ENCODE measurements around the gene SCAMP5. TPM values are rescaled to one million over a fixed set of nuclear protein-coding genes. Genes with fewer than 3 reads are reported as not detected.

Gene SCAMP5
- total RNA-seq, 2 donors from 2014 or later, result 21.1 to 30.4 TPM

DNA sequence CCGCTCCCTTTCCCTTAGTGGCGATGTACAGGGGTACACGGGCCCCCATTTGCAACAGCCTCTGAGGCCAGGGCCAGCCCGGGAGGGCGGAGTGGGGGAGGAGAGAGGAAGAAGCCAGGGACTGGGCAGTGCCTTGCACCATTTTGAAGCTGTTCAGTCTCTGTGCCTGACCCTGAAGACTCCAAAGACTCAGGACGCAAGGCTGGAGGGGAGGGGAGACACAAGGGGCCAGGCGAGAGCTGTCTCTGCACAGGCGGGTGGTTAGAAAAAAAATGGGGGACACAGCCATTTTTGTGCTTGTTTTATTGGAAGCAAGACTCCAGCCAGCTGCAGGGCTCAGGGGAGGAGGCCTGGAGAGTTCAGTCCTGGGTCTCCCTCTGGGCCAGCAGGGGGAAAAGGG, 40.3 kb upstream of the SCAMP5 start:
- H3K27ac ChIP-seq, result no peak overlapping the region
- H3K27me3 ChIP-seq, result no peaks in the 10 kb centered on the region
- WGBS, 2 donors, result 76 to 77% methylated on average over 8 of the region's 8 CpGs
- no peaks in the 10 kb centered on the region for H3K36me3 ChIP-seq (replicated peaks in 1 of 2; ENCODE audit: insufficient read depth in 1 of 2, low read depth in 2 of 2)
- DNase-seq (no peak), ATAC-seq (no peak)
- H3K9me3 ChIP-seq, result no peaks in the 10 kb centered on the region
- intact Hi-C loops (cut with DNase I), result no loop called here
- H3K4me1 ChIP-seq, result peaks cover 49% of the 10 kb centered on the region
- no peak overlapping the region for H3K4me3 ChIP-seq
- TF ChIP-seq POLR2A (IDR thresholded peaks at IDR 0.05), result no peak
- TF ChIP-seq, protein P1, sequence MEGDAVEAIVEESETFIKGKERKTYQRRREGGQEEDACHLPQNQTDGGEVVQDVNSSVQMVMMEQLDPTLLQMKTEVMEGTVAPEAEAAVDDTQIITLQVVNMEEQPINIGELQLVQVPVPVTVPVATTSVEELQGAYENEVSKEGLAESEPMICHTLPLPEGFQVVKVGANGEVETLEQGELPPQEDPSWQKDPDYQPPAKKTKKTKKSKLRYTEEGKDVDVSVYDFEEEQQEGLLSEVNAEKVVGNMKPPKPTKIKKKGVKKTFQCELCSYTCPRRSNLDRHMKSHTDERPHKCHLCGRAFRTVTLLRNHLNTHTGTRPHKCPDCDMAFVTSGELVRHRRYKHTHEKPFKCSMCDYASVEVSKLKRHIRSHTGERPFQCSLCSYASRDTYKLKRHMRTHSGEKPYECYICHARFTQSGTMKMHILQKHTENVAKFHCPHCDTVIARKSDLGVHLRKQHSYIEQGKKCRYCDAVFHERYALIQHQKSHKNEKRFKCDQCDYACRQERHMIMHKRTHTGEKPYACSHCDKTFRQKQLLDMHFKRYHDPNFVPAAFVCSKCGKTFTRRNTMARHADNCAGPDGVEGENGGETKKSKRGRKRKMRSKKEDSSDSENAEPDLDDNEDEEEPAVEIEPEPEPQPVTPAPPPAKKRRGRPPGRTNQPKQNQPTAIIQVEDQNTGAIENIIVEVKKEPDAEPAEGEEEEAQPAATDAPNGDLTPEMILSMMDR (IDR thresholded peaks at IDR 0.05), result no peak

DNA sequence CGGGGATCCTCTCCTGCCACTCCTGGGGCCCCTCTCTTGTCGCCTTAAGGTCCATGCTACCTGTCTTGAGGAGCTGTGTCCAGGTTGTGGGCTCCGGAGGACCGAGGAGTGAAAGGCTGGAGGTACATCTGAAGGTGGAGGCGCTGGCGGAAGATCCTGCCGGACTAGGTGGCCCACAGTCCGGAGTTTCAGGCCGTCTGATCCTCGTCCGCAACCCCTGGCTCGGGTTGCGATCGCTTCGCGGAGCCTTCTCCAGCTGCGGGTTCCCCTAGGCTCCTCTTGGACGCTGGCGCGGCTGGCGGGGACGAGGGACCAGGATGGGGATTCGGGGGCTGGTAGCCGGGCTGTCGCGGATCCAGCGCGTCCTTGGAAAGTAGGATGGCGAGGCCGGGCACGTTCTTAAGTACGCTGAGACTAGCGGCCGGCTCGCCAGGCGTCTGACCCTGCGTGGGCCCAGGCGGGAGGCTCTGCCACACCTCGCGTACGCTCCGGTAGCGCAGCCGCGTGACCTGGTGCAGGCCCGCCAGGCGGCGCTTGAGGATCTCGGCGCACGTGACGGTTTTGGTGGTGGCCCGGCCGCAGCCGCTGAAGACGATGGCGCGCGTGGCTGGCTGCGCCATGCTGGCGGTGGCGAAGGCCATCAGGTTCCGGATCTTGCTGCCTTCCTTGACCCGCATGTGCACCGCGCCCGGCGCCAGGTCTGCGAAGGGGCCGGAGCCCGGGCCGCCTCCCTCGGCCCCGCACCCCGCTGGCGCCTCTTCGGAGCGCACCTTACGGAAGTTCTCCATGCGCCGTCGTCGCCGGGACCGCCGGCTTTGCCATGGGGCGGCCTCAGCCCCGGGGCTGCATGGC, 39.3 kb upstream of the SCAMP5 start:
- Histone ChIP-seq H3K4me1 (peaks cover 53% of the 10 kb centered on the region), H3K27ac (peak overlapping the region; percentile 57 to 87 (median 84)), H3K27me3 (no peaks in the 10 kb centered on the region), H3K9me3 (no peaks in the 10 kb centered on the region), H3K36me3 (replicated peaks in 1 of 2; ENCODE audit: insufficient read depth in 1 of 2, low read depth in 2 of 2) (no peaks in the 10 kb centered on the region), H3K4me3 (peak overlapping the region; percentile 0 to 19)
- TF ChIP-seq, protein P1 (IDR thresholded peaks at IDR 0.05), result peak; percentile 9 to 65 (median 52)
- no peak for TF ChIP-seq POLR2A (IDR thresholded peaks at IDR 0.05)
- intact Hi-C loops (cut with DNase I), result no loop called here
- DNase-seq (peak; percentile 75 to 87 (median 82)), ATAC-seq (peak; percentile 63)
- 22 to 43% methylated on average over 1 to 88 of the region's 88 CpGs for WGBS, 2 donors

DNA sequence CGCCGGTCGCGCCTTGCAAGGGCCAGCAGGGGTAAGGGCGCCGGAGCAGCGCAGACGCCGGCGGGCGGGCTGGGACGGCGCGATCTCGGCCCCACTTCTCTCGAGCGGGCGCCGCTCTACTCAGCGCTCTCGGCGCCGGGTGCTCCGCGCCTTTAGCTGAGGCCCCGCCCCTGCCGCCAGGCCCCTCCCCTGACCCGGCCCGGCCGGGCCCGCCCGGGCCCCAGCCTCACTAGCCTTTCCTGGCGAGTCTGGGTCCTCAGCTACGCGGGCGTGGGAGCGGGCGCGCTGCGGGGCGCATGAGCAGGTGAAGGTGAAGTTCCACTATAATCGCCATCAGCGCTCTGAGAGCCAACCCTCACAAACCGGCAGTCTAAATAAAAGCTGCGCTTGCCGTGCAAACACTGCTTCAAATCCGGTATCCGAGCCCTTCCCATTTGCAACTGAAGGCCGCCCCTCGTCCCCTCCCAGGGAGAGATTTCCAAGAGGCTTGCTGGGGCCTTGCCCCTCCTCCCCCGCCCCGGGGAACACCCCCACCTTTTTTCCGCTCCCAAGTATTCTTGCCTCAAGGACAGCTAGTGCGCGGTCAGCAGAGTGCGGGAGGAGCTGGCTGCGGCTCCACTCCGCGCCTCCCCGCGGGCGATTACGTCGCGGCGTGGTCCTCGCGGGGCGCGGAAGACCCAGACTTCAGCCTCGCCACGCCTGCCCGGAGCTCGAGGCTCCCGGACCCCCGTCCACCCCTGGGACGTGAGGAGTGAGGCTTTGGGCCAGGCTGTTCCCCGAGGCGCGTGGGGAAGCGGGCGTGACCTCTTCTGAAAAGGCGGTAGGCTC, 38.5 kb upstream of the SCAMP5 start, which contains the start of gene RPP25:
Gene RPP25, minus strand, starts transcription at position 125 of the 828 bp plus-strand sequence. CDS start 189 bp downstream, outside the sequence.
- TF ChIP-seq, protein P1 (IDR thresholded peaks at IDR 0.05), result peak in 1 of 7 experiments; percentile 3
- peak; percentile 61 to 83 (median 70) for TF ChIP-seq POLR2A (IDR thresholded peaks at IDR 0.05)
- peak within 1 kb of the TSS; percentile 0 to 19 for H3K4me3 ChIP-seq
- ATAC-seq (peak; percentile 86), DNase-seq (peak; percentile 82 to 87 (median 85))
- intact Hi-C loops (cut with DNase I), result no loop called here
- H3K9me3 ChIP-seq, result no peaks in the 10 kb centered on the region
- WGBS, 2 donors, result 0 to 1% methylated on average over 9 to 66 of the region's 83 CpGs
- H3K4me1 ChIP-seq, result peaks cover 53% of the 10 kb centered on the region
- H3K27ac ChIP-seq, result peak within 1 kb of the TSS; percentile 57 to 87 (median 84)
- H3K27me3 ChIP-seq, result no peaks in the 10 kb centered on the region
- H3K36me3 ChIP-seq (replicated peaks in 1 of 2; ENCODE audit: insufficient read depth in 1 of 2, low read depth in 2 of 2), result no peaks in the 10 kb centered on the region

DNA sequence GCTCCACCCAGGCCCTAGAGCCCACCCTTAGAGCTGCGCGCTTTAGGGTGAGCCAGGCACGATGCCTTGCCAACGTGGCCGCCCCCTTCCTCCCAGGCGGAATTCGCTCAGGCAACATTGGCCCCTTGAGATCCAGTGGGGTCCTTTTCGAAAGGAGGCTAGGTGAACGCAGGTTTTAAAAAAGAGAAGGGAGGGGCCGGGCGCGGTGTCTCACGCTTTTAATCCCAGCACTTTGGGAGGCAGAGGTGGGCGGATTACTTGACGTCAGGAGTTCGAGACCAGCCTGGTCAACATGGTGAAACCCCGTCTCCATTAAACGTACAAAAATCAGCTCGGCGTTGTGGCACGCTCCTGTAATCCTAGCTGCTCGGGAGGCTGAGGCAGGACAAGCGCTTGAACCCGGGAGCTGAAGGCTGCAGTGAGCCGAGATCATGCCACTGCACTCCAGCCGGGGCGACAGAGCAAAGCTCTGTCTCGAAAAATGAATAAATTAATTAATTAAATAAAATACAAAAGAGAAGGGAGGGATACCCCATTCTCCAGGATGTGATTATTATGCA, 37.8 kb upstream of the SCAMP5 start:
- DNase-seq (peak in 1 of 4 donors; percentile 21), ATAC-seq (no peak)
- peak overlapping the region; percentile 0 to 14 for H3K4me3 ChIP-seq
- intact Hi-C loops (cut with DNase I), result no loop called here
- peaks cover 53% of the 10 kb centered on the region for H3K4me1 ChIP-seq
- TF ChIP-seq, protein P1 (IDR thresholded peaks at IDR 0.05), result no peak
- no peak for TF ChIP-seq POLR2A (IDR thresholded peaks at IDR 0.05)
- 3 to 4% methylated on average over 20 to 28 of the region's 28 CpGs for WGBS, 2 donors
- H3K27me3 ChIP-seq, result no peaks in the 10 kb centered on the region
- no peaks in the 10 kb centered on the region for H3K36me3 ChIP-seq (replicated peaks in 1 of 2; ENCODE audit: insufficient read depth in 1 of 2, low read depth in 2 of 2)
- peak overlapping the region; percentile 57 to 87 (median 84) for H3K27ac ChIP-seq
- H3K9me3 ChIP-seq, result no peaks in the 10 kb centered on the region

Data from body of pancreas (tissue), 4 donors.